Fibroblast of the conjunctiva (primary cell): Measurements from ENCODE around the gene KRTAP10-9.
"Not testable (repeated sequence)": the region's sequence is repeated elsewhere in the genome, so short reads cannot be mapped to it uniquely, and the experiment has no call there.

ENCODE experiments used
- DNase-seq: peaks from one replicate; pipeline ENCODE4 v3.0.0-alpha.2; 2010; ENCODE audit warnings: low read depth

The KRTAP10-9 gene, protein sequence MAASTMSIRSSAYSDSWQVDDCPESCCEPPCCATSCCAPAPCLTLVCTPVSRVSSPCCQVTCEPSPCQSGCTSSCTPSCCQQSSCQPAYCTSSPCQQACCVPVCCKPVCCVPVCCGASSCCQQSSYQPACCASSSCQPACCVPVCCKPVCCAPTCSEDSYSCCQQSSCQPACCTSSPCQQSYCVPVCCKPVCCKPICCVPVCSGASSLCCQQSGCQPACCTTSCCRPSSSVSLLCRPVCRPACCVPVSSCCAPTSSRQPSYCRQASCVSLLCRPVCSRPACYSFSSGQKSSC

DNA sequence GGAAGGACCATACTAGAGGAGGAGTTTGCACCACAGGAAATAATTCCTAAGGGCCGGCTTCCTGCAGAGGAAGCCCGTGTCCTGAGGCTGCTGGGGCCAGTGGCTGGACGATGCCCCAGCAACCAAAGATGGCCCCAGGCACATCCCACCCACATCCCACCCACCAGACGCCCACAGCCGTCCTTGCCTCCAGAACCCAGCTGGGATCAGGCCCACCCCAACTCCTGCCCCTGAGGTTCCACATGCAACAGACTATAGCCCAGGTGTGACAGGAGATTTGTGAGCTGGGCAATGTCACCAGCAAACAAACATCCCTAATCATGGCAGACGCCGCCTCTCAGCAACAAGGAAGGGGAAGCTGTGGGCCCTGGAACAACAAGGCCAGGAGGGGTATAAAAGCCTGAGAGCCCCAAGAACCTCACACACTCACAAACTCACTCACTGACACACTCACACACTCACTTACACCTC is at the start of gene KRTAP10-9:
Gene KRTAP10-9, plus strand, starts transcription at position 421 of the 471 bp plus-strand sequence. CDS start 79 bp downstream, outside the sequence.
- DNase-seq = no peak

DNA sequence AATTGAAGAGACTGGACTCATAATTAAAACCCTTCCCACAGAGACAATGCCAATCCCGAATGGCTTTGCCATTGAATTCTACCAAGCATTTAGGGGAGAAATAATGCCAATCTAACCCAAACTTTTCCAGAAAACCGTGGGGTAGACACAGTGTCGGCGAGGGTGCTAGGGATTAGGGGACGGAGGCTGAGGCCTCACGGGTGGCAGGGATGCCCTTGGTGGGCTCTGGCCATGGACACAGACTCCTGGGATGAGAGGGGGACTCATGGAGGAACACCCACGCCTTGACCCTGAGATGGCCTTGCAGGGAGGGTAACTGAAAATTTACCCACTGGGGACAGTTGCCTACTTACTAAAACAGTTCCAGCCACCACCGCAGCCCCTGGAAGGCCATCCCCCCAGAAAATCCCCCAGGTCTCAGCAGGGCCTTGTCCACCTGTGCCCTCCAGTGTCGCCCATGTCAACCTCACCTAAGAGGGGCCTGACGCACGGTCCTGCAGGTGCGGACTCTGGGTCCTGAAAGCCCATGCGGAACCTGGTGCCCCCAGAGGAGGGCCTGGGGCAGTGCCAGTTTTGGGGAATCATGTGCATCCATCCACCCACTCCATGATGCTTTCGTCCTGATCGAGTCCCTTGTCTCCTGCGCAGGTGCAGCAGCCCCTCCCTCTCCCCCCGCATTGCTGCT is 48.4 kb upstream of the KRTAP10-9 start:
- DNase-seq = no peak

DNA sequence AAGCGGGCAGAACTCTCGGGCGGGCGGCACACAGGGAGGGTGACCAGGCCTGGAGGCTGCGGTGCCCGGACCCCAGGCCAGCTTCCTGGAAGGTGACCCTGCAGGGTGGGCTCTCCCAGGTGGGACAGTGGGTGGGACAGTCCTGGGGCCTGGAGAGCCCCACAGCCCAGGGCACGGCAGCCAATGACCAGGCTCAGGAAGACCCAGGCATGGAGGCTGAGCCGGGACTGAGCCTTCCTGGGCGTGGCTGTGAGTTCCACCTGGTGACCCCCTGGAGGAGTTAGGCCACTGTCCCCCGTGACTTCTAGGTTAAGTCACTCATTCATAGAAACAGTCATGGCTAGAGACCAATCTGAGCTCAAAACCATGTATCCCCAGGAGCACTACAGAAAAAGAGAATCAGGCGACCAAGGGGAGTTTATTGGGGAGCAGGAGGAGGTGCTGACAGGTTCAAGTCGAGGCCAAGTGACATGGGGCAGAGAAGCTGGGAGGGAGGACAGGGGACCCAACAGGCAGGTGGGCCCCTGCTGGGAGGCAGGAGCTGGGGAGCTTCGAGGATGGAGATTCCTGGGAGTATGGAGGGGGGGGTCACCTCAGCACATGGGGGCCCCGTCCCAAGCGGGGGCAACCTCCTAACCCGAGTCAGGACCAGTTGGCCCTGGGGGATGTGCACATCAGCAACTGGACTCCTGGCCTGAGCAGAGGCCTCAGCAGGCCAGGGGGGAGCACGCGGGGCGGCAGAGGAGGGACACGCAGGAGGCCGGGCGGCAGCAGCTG is 47.6 kb upstream of the KRTAP10-9 start:
- no peak for DNase-seq

DNA sequence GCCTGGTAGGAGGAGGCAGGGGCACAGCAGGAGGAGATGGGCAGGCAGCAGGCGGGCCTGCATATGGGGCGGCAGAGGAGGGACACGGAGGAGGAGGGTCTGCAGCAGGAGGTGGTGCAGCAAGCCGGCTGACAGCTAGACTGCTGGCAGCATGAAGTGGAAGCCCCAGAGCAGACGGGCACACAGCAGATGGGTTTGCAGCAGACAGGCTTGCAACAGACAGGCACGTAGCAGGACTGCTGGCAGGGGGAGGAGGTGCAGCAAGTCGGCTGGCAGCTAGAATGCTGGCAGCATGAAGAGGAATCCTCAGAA is 47.1 kb upstream of the KRTAP10-9 start:
- DNase-seq = no peak

DNA sequence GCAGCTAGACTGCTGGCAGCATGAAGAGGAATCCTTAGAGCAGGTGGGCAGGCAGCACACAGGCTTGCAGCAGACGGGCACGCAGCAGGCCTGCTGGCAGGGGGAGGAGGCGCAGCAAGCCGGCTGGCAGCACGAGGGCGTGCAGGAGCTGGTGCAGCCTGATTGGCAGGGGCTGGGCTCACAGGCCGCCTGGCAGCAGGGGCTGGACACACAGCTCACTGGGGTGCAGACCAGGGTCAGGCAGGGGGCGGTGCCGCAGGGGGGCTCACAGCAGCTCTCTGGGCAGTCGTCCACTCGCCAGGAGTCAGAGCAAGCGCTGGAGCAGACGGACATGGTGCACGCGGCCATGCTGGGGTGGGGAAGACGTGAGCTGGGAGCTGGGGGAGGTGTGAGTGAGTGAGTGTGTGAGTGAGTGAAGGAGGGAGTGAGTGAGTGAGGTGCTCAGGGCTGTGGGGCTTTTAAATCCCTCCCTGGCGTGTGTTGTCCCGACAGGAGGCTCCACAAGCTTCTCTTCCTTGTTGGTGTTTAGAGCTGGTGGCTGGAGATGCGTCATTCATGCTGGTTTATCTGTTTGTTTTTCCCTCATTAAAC is 46.6 kb upstream of the KRTAP10-9 start, which contains the start of gene KRTAP10-5:
Gene KRTAP10-5, minus strand, starts transcription at position 374 of the 591 bp plus-strand sequence. Its CDS starts 26 bp downstream, at position 348.
- not testable (repeated sequence) for DNase-seq

DNA sequence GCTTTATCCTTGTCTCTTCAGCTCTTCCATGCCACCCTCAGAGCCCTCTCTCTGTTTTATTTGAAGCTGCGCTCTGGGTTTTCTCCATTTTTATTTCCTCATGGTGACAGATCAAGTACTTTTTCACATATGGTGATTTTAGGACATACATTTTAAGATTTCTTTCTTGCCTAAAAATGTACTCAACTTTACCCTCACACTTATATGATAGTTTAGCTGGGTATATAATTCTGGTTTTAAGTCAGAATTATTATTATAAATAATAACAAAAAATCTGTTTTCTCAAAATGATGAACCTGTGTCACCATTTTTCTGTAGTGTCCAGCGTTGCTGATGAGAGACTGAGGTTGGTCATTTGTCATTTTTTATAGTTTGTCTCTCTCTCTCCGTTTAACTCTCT is 45.7 kb upstream of the KRTAP10-9 start:
- DNase-seq = no peak

DNA sequence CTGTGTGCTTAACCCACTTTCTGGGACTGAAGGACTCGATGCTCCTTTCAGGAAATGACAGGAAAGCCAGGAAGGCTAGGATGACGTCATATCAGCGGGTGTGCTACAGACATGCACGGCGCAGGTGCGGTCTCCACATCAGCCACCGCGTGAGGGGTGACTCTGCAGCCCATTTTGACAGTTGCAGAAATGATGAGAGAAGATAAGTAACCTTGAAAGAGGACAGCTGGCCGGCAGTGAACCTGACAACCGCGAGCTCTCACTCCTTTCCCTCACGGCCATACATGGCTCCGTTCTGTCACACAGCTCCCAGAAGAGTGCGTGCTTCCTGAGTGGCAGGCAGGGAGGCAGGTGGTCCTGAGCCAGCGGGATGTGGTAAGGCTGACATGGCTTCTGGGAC is 44.8 kb upstream of the KRTAP10-9 start:
- no peak for DNase-seq

DNA sequence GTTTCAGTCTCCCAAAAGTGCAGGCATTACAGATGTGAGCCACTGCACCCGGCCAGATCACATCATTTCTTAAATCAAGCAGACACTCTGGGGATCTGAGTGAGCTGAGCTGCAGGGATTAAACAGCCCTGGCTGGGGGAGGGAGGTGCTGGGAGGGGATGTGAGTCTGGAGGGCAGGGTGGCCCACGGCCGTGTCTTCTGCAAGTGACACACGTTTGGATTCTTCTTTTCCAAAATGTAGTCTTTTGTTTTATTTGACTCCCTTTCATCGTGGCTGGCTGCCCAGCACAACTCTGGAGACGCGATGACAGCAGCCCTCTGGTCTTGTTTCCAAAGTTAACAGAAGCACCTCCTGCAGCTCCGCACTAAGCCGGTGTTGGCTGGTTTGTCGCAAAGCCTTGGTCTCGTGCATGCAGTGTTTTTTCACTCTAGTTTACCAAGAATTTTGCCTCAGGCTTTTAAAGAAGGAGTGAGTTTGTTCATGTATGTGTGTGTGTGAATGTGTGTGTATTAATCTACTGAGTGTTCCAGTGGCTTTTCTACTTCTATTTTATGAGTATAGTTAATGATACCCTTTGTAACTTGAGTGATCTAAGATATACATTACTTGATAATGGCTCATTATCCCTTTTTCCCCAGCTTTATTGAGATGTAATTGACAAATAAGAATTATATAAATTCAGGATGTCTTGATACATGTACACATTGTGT is 43.6 kb upstream of the KRTAP10-9 start:
- DNase-seq = no peak

DNA sequence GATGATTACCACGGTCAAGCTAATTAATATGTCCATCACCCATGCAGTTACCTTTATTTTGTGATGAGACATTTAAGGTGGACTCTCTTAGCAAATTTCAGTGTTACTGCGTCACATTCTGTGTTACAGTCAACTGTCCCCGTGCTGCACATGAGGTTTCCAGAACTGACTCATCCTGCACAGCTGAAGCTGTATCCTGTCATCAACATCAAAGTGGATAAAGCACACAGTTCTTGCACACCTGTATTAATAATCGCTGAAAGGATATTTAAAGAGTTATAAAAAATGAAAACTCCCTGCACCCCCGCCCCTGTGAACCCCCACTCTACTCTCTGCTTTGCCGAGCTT is 43.1 kb upstream of the KRTAP10-9 start:
- DNase-seq = no peak

DNA sequence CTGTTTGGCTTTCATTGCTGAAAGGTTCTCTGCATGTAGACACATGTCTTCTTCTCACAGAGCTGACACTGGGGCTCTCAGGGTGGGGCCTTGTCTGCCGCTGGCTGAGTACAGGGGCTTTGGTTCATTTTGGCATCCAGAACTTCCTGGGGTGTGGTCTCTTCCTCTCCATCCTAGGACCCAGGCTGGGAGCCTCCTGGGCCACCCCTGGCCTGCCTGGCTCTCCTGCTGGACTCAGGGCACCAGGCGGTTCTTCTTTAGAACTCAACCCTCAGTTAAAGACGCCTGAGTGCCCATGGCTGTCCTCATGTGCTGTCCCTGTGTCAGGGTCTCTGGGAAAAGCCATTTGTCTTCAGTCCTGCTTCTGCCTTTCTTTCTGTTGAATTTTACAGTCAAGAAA is 41.0 kb upstream of the KRTAP10-9 start:
- DNase-seq = no peak

DNA sequence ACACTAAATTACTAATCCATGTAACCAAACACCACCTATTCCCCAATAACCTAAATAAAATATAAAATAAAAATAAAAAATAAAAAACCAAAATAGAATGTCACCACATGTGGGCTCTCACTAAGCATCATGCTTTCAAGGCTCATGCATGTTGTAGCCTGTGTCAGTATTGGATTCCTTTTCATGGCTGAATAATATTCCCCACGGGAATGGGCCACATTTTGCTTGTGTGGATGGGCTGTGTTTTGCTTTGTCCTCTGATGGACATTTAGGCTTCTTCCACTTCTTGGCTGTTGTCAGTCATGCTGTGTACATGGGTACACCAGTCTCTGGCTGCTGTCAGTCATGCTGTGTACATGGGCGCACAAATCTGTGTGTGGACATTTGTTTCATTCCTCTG is 37.8 kb upstream of the KRTAP10-9 start:
- DNase-seq = no peak

DNA sequence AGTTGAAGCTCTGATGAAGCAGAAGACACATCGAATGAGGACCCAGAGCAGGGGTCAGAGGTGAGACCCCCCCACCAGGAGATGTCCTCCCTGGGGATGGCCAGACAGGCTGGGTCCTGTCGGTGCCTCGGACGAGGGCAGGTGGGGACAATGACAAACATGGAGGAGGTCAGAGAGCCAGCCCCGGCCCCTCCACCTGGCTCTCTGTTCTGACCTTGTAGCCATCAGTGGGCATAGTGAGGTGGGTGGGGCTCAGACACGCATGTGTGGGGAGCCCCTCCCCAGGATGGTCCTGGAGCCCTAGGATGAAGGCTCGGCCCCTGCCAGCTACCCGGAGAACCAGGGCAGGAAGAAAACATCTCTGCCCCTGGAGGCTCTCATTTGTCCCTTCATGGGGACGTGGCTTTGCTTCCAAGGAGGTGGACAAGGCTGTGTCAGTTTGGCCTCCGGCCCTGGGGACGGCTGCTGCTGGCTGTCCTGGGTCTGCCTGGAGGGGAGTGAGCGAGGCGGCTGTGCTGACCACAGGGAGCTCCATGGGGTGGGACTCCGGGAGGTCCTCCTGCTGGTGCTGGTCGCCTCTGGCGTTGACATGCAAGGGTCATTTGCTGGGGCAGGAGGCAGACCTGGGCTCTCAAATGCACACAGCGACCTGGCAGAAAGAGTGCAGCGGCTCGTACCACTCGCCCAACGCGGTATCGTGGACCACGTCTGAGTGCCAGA is 37.1 kb upstream of the KRTAP10-9 start:
- no peak for DNase-seq

DNA sequence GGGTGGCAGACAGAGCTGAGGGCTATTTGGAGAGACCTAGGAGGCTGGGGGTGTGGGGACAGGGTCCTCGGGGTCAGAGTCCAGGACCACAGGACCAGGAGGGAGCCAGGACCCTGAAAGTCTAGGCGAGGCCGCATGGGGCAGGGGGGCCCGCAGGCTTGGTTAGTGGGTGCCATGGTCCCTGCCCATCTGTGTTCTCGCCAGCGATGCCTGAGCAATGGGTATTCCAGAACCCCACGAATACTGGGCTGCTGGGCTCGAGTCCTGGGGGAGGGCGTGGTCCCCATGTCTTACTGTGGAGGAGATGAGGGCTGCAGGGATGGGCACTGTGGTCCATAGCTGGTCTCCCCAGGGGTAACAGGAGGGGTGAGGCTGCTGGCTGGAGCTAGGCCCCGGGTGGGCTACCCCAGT is 36.6 kb upstream of the KRTAP10-9 start:
- no peak for DNase-seq

DNA sequence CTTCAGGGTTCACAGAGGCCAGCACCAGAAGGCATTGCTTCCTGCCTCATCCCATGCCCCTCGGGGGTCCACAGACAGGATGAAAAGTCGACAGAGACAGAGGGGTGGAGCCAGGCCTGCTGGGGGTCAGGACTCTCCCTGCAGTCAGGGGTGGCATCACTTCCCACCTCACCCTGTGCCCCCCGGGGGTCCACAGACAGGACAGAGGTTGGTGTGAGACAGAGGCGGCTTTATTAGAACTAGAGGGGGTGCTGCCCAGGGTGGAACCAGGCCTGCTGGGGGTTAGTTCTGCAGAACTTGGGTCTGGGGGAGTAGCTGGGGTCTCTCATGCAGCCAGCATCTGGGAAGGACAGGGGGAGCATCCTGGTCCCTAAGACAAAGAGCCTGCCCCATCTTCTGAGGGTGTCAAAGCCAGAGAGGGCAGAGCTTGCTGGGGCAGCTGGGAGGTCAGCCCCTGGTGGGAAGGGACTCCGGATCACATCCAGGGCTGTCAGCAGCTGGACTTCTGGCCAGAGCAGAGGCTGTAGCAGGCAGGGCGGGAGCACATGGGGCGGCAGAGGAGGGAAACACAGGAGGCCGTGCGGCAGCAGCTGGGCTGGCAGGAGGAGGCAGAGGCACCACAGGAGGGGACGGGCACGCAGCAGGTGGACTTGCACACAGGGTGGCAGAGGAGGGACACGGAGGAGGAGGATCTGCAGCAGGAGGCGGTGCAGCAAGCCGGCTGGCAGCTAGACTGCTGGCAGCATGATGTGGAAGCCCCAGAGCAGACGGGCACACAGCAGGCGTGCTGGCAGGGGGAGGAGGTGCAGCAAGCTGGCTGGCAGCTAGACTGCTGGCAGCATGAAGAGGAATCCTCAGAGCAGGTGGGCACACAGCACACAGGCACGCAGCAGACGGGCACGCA is 35.7 kb upstream of the KRTAP10-9 start:
- not testable (repeated sequence) for DNase-seq

DNA sequence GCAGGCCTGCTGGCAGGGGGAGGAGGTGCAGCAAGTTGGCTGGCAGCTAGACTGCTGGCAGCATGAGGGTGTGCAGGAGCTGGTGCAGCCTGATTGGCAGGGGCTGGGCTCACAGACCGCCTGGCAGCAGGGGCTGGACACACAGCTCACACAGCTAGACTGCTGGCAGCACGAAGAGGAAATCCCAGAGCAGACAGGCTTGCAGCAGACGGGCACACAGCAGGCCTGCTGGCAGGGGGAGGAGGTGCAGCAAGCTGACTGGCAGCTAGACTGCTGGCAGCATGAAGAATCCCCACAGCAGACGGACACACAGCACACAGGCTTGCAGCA is 35.1 kb upstream of the KRTAP10-9 start:
- DNase-seq = not testable (repeated sequence)

DNA sequence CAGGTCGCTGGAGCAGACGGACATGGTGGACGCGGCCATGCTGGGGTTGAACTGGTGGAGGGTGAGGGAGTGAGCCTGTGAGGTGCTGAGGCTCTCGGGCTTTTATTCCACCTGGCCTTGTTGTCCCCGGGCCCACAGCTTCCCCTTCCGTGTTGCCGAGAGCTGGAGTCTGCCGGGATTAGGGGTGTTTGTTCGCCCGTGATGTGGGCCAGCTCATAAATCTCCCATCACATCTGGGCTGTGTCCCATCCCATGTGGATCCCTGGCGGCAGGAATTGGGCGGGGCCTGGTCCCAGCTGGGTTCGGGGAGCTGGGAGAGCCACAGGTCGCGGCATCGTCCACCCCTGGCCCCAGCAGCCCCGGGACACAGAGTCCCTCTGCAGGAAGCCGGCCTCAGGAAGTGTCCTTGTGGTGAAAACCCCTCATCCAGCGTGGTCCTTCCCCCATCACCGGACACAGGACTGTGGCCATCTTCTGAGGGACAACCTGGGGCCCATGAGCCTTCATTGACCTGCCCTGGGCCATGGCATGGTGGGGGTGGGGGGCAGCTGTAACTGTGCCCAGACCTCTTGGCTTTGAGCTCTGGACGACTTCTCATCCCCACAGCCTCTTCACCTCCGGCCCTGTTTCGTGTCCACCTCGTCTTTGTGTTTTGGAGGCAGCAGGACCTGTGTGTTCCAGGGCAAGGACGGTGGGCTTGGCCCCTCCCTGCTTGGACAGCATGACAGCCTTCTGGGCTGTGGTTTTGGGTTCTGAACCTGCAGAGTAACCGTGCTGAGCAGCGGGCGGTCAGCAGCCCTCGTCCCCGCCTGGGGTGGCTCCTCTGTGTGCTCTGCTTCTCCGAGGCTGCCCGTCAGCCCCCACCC is 34.2 kb upstream of the KRTAP10-9 start, which contains the start of gene KRTAP10-6:
Gene KRTAP10-6, minus strand, starts transcription at position 60 of the 866 bp plus-strand sequence. Its CDS starts 21 bp downstream, at position 39.
- no peak for DNase-seq

DNA sequence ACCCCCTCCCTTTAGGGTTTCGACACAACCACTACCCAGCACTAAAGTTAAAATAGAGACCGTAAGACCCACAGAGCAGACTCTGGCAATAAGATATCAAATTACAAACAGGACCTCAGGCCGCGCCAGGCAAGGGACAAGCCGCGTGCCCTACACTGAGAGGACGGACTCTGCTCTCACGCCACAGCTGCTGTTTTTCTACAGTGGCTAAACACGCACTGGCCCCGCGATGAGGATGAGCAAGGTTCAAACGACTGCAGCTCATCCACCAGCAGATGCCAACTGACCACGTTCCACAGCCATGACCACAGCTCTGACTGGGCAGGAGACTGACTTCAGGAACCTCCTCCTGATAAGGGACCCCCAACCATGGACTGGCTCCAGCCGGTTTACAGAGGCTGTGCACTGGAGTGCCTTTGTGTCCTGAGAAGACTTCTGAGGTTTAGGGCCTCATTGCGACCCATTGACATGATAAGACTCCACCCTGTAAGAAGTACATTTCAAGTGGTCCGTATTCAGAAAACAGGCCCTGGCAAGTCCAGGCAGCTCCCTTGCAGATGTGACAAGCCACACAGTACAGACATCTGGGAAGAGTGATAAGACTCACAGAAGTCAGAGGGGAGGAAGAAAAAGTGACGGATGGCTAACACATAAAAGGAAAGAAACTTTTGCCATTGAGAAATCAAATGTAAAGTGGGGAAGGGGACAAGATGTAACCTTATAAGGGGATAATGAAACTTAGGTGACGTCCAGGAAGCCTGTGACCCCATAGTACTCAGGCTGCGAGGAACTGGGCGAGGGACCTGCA is 33.1 kb upstream of the KRTAP10-9 start:
- no peak for DNase-seq

DNA sequence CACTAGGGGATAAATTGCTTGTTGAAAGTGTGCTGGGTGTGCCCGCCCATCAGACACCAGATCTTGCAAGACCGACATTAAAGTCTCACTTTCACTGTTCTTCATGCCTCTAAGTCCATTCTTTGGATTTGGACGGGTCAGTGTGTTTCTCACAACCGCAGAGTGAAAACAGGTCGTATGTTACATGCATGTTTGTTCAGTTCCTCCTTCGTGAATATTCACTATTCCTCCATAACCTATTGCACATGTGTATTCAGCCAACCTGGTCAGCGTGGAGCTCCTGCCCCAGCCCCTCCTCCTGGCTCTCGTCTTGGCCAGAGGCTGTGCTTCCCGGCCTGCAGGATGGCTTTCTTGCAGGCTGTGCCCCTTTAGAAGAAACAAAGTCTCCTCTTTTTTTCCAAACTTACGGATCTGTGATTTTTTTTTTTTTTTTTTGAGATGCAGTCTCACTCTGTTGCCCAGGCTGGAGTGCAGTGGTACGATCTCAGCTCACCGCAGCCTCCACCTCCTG is 32.4 kb upstream of the KRTAP10-9 start:
- no peak for DNase-seq
